NK-92 (cell line): ENCODE measurements around the gene TMEM259.
A peak's percentile ranks its signal among the peaks of the same experiment; 100 is the strongest.
"Not testable (repeated sequence)": the region's sequence is repeated elsewhere in the genome, so short reads cannot be mapped to it uniquely, and the experiment has no call there.

Experiments used
- DNase-seq: peaks from one replicate; lab custom pipeline; 2025; ENCODE audit not compliant: unreplicated experiment; lab: John Stamatoyannopoulos, UW

Gene TMEM259

DNA sequence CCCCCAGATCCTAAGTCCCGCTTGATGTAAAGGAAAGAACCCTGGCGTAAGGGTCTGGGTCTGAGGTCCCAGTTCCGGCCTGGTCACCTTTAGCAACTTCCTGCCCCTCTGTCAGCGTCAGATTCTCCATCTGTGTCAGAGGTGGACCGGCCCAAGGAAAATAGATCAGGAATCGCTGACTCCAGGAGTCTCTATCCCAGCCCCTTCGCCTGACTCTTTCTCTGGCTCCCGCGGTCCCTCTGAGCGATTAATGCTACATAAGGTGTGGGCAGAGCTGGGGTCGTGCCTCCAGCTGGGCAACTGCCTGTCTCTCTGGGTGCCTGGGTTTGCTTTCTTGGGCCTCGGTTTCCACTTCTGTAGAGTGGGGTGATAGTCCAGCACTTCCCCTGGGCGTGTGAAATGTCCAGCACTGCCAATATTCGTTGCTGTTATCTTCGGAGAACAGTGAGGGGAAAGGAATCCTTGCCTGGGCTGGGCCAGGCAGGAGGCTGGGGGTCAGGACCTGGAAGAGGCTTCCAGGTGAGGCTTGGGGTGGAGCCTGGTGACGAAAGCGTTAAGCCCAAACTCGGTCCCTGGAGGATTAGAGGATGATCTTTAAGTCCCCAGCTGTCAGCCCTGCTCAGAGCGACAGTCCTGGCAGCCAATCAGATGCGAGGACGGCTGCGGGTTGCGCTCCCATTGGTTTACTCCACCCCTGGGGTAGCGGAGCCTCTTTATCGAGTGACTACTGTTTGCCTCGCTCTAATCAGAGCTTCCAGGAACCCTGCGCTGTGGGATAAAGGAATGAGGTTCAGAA, 19.8 kb upstream of the TMEM259 start:
- DNase-seq = no peak

DNA sequence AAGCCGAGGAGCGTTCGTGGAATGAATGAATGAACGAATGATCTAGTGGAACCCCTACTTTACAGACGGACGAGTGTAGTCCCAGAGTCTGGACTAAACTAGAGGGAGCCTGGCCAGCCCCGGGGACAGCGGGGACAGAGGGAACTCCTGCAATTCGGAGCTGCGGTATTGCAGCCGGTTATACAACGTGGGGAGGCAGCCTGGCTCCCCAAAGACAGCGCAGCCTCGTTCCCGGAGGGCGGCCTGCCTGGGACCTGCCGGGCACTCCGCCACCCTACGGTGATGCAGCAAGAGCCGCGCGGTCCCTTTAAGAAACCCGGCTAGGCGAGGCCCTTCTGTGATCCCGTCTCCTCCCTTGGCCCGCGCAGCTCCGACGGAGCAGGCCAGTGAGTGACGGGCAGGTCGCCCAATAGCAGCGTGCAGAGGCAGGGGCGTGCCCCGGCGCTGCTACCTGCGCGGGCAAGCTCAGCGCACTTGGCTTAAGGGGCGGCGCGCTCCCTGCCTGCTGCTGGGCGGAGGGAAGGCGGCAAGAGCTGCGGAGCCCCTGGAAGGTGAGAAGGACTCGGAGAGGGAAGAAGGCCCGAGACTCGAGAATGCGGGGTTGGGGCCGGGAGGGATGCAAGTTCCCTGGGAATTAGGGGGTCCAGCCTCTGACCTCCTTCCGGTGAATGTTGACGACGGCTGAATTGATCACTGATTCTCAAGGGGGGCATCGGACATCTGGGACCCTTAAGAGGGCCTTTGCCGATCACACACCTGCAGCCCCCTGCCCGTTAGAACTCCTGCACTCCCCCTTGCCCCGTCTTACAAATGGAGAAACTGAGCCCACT, 18.9 kb upstream of the TMEM259 start, which contains the start of gene ABCA7:
Gene ABCA7, plus strand, starts transcription at position 462 of the 830 bp plus-strand sequence. CDS start 1,255 bp downstream, outside the sequence.
- peak; percentile 97 for DNase-seq

DNA sequence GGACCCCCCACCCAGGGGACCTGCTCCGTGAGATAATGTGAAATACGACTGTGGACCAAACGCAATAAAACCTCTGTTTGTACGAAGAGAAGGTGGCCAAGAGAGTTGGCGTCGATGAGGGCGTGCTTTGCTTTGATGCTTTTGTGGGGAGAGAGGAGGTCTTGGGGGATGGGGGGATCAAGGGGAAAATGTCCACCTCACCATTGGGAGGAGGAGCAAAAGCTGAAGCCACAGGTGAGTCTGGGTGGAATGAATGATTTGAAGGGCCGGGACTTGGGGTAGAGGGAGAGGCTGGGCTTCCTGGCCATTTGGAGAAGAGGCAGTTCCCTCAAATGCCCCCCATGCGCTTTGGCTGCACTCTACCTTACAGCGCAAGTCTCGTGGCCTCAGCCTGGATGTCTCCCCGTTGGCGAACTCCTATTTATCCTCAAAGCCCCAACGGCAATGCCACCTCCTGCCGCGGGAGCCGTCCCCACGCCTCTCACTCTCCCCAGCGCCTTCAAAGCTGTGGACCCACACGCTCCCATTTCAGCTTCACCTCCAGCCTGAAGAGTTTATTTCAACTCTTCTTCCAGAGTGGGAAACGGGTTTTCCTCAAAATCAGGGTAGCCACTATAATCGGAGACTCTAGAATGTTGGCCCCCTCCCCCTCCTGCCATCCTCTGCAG, 18.2 kb upstream of the TMEM259 start:
- no peak for DNase-seq

DNA sequence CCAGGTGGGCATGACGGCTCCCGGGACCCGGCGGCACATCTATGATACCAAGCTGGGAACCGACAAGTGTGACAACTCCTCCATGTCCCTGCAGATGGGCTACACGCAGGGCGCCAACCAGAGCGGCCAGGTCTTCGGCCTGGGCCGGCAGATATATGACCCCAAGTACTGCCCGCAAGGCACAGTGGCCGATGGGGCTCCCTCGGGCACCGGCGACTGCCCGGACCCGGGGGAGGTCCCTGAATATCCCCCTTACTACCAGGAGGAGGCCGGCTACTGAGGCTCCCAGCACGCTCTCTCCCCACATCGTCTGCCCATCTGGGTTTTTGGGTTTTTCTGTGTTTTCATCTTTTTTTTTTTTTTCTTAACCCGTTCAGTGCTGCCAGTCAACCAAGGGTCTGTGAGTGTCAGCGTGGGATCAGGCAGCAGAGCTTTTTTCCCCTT, 16.7 kb upstream of the TMEM259 start:
- DNase-seq = no peak

DNA sequence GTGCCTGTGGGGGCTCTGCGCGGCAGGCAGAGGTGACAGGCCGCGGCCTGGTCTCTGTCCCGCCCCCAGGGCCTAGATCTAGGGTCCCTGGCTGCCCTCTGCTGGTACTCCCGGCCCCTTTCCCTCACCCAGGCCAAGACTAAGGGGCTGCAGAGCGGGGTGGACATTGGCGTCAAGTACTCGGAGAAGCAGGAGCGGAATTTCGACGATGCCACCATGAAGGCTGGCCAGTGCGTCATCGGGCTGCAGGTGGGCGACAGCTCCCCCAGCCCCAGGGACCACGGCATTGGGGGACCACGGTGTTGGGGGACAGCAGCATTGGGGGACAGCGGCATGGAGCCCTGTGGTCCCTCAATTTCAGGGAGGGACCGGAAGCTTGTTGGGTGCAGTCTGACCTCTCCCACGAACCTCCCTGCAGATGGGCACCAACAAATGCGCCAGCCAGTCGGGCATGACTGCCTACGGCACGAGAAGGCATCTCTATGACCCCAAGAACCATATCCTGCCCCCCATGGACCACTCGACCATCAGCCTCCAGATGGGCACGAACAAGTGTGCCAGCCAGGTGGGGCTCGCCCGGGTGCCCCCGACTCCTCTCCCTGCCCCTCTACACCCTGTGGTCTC, 15.2 kb upstream of the TMEM259 start:
- no peak for DNase-seq

DNA sequence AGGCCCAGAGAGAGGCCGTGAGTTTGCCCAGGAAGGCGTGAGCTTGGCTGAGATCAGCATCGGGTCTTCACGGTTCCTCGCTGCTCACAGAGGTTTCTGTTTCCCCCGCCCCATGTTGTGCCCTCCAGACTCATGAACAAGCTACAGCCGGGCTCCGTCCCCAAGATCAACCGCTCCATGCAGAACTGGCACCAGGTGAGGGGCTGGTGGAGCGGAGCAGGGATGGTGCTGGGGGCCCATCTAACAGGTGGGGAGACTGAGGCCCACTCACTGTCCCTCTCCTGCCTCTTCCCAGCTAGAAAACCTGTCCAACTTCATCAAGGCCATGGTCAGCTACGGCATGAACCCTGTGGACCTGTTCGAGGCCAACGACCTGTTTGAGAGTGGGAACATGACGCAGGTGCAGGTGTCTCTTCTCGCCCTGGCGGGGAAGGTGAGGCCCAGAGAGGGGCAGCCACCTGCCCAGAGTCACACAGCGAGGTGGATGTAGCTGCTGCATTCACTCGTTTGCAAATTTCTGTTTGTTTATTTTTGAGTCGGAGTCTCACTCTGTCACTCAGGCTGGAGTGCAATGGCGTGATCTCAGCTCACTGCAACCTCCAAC, 11.4 kb upstream of the TMEM259 start:
- DNase-seq = no peak

DNA sequence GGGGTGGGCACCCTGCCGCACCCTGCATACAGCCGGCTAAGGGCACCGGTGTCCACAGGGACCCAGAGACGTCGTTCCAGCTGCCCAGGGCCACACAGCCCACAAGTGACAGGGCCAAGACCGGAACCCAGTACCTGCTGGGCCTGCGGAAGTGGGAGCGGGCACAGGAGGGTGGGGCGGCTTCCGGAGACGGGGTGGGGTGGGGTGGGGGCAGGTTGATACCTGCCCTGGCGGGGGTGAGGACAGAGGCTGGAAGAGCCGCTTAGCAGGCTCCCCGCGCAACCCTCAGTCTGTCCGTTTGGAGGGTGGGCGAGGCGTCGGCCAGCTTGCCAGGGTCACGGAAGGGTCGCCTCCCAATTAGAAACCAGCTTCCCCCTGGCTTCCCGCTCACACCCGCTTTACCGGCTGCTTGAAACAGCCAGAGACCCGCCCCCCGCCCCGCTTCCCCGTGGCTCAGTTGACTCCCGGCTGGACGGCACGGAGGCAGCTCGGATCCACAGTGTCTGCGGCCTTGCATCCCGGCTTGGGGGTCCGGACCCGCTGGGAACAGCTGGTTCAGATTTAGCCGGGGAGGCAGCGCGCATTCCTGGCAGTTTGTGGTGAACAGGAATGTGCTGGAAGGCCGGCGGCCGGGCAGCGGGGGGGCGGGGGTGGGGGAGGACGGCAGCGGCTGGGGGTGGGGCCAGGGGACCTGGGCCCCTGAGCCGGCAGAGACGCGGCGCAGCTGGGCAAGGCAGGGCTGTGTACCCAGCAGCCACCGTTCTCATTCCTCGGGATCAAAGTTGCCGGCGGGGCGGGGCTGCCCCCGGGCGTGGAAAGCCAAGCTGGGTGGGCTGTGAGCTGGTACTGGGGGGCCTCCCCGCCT, 7.4 kb upstream of the TMEM259 start:
- DNase-seq = no peak

DNA sequence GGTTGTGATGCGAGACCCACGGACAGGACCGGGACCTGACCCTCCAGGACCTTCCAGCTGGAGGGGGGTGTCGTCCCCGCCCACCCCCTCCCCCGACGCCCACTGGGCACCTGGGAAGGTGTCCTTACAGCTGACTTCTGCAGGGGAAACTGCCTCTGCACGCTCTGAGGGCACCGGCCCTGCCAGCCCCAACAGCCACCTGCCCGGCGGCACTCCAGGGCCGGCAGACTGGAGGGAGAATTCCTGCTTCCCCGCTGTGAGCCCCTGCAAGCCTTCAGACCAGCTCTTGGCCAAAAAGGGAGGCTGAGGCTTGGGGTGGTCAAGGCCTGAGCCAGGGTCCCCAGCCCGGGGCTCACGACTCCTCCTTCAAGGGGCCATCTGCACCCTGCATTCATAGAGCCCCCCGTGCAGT, 6.7 kb upstream of the TMEM259 start:
- no peak for DNase-seq

DNA sequence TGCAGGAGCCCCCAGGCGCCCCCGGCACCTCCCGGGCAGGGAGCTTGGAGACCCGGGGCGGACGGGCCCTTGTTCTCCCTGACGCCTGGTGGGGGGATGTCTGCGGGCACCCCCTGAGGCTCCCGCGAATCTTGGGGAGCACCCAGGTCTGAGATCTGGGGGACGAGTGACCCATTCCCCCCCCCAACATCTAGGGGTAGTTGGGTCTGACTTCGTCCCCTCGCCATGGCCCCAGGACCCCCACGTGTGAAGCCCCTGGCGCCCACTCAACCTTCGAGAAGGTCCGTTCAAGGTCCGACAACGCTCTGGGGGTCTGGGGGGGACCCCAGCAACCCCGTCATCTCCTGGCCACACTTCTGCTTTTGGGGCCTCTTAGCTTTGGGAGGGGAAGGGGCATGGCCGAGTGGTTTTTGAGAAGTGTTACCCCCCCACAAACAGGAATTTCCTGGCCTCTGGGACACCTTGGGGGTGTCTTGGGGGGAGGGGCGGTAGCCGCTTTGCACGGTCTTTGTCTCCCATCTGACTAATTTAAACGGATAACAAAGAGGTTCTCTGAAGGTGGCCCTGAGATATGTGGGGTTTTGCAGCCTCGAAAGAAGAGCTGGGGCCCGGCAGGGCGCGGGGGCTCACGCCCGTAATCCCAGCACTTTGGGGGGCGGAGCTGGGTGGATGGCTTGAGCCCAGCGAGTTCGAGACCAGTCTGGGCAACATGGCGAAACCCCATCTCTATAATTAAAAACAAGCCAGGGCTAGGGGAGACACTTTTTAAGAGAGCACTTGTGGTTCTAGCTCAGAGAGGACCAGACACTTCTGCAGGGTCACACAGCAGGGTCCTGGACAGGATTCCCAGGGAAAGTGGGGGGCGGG, 6.1 kb upstream of the TMEM259 start:
- DNase-seq = no peak

DNA sequence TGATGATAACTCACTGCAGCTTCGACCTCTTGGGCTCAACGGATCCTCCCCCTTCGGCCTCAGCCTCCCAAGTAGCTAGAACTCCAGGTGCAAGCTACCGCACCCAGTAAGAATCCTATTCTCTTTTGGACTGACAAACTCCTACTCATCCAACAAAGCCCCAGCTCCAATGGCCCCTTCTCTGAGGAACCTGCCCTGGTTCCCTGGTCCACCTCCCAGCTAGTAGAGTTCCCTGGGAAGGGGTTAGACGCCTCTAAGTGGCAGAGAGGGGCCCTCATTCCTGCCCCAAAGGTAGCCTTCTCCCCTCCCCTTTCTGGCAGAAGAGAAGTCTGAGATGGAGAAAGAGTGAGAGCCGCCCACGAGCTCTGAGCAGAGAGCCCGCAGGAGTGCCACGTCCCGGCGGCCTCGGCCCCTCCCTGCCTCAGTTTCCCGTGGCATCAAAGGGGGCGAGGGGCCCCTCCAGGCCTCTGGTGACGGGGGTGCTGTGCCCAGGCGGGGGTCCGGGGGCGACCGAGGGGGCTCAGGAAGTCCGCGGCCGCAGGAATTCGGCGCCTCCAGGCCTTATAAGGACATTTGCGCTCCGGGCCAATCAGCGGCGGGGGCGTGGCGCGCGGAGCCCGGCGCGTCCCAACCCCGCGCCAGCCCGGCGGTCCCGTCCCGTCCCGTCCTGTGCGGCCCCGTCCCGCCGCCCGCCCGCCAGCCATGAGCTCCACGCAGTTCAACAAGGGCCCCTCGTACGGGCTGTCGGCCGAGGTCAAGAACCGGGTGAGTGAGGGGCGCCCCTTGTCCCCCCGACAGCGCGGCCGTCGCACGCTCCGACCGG, 5.2 kb upstream of the TMEM259 start, which contains the start of gene CNN2:
Gene CNN2, plus strand, starts transcription at position 649 of the 823 bp plus-strand sequence. Its CDS starts 54 bp downstream, at position 703.
- DNase-seq = no peak

DNA sequence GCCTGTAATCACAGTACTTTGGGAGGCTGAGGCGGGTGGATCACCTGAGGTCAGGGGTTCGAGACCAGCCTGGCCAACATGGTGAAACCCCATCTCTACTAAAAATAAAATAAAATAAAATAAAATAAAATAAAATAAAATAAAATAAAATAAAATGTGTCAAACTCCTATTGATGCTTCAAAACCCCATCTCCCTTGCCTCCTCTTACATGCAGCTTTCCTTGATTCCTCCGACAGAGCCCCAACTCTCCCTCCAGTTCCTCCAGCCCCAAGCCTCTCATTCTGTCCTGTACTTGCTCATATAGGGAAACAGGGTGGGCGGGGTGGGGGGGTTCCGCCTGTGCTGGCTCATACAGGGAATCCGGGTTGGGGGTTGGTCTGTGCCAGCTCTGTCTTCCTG, 4.2 kb upstream of the TMEM259 start:
- DNase-seq = not testable (repeated sequence)

DNA sequence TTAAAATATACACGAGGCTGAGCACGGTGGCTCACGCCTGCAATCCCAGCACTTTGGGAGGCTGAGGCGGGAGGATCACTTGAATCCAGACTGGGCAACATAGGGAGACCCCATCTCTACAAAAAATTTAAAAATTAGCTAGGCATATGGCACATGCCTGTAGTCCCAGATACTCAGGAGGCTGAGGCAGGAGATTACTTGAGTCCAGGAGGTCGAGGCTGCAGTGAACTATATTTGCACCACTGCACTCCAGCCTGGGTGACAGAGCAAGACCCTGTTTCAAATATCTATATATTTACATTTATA, 2.9 kb upstream of the TMEM259 start:
- not testable (repeated sequence) for DNase-seq

DNA sequence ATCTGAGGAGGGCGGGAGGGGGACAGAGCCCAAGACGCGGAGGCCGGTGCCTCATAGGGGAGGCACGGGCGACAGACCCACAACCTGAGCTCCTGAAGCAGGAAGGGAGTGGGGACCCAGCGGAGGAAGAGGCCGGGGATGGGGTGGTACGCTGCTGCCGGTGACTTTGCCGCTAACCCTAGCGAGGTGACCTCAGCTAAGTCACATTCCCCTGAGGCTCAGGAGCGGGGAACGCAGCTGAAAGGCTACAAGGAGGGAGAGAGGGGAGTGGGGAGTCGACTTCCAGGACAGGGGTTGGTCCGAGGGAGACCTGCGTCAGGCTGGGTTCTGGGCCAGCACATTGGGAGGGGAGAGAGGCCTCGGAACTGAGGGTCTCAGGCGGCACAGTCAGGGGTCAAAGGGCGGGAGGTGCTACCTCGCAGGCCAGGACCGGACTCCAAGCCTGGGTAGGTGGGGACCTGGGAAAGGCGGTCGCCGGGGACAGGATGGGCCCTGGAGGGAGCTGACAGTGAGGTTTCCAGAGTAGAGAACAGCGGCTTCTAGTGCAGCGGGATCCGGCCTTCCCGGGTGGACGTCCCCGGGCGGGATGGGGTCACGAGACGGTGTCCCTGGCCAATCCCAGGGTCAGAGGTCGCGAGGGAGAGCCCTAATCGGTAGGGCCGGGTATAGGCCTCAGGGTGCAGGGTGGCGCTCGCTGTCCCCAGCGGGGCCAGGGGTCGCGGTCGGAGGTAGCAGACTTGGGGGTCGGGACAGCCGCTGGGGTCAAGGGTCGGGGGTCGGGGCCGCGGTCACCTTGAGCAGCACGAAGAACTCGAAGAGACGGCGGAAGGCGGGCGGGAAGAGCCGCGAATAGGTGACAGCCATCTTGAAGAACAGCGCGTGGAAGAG, 699 bp downstream of the TMEM259 start:
- DNase-seq = no peak

DNA sequence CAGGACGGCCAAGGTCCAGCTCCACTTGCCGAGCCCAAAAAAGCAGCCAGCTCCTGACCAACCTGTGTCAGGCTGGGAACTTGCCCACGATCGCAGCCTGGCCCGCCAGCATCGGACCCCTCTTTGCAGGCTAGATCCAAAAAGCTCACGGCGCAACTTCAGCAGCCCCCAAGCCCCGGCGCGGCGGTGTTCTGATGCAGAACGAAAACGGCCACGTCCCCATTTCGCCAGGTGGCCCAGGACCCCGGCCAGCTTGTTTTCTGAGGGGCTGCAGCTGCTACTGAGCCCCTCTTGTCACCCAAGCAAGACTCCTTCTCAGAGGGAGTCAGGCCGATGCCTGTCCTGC, 1.3 kb downstream of the TMEM259 start:
- DNase-seq = no peak

DNA sequence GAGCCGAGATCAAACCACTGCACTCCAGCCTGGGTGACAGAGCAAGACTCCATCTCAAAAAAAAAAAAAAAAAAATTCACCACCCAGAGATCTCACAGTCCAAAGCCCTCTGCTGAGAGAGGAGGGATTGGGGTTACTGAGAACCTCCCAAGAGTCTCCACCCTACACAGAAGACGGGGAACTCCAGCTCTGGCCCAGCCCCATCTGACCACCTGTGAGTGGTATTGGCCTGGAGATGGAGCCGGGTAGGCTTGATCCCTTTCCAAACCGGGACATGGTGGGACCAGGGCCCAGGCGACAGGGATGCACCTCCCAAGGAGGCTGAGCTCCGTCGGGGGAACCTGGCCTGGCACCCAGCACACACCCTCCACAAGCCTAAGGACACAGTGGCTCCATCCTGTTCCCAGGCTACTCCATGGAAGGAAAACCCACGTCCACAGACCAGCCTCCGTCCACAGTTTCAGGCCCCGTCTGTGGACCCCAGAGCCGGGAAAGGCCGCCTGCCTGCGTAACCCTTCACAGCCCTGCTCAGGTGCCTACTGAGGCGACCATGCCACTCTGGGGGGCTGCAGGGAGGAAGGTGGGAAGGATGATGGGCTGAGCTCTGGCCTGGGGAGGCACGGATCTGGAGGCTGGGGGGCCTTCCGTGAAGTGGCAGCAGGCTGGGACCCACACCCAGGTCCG, 1.8 kb downstream of the TMEM259 start:
- DNase-seq = no peak

DNA sequence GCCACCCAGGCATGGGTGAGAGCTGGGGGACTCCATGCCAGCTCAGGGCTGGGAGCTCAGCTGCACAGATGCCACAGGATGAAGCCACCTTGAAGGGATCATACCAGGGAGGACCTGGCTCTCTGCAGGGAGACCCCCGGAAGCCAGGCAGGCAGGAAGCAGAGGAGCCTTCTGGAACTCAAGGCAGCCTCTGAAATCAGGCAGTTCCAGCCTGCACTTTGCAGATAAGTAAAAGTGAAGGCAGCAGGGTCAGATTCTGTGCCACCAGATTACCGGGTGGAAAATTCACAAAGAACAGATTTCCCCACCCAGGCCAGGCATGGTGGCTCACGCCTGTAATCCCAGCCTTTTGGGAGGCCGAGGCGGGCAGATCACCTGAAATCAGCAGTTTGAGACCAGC, 2.5 kb downstream of the TMEM259 start:
- no peak for DNase-seq

DNA sequence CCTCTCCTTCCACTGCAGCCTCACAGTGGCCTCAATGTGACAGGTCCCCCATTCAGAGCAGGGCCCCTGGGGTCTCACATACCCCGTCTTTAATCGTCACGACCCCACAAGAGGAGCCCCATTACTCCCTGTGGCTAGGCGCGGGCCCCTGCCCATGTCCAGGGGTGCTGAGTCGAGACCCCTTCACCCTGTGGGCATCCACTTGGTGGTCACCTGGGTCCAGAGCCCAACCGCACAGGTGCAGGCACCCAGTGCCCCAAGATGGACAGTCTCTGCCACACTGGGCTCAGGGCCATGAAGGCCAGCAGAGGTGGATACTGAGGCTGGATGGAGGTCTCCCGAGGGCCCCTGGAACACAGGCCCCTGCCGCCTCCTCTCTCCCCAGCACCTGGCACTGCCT, 3.0 kb downstream of the TMEM259 start:
- no peak for DNase-seq
